Activated CD8-positive, alpha-beta memory T cell treated with anti-CD3 and anti-CD28 coated beads for 24 hours (primary cell): ENCODE results near the gene CPN2.

ENCODE experiments used
- DNase-seq: peaks from one replicate; pipeline ENCODE4 v3.0.0-alpha.2; 2020

Gene CPN2

DNA sequence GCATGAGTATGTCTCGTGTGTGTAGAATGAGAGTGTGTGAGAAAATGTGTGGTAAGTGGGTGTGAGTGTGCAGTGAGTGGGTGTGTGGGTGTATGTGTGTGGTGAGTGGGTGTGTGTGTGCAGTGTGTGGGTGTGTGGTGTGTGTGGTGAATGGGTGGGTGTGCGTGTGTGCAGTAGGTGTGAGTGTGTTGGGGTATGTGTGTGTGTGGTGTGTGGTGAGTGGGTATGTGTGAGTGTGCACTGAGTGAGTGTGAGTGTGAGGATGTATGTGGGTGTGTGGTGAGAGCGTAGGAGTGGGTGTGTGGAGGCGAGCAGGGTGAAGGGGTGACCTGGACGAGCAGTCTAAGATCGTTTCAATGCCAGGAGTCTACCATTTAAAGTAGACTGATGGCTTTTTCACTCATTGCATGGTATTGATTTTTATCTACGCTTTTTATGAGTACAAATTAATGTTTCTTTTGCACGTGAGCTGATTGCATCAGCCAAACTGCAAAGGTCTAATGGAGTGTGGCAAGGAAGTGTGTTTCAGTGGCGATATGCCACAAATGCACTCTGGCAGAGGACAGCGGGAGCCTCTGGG lies 1.6 kb upstream of the CPN2 start:
- DNase-seq = no peak

- DNase-seq = no peak
Observed at GRCh38 chr3:194351952-194352536, 916 bp upstream of the CPN2 start.

DNA sequence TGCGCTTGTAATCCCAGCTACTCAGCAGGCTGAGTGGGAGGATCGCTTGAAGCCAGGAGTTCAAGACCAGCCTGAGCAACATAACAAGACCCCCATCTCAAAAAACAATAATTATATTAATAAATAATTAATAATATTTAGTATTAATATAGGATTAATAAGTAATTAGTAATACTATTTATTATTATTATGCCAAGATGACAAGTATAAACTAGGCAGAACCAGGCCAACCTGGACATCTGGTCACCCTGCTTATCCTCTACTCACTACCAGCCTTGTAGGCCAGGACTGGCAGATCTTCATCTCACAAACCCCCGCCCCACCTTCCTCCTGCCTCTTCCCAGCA lies 429 bp downstream of the CPN2 start:
- DNase-seq = no peak

GRCh38 chr3:194348354-194348753 lies 2.8 kb downstream of the CPN2 start:
- no peak for DNase-seq

GRCh38 chr3:194346621-194347020 lies 4.5 kb downstream of the CPN2 start:
- DNase-seq = no peak

DNA sequence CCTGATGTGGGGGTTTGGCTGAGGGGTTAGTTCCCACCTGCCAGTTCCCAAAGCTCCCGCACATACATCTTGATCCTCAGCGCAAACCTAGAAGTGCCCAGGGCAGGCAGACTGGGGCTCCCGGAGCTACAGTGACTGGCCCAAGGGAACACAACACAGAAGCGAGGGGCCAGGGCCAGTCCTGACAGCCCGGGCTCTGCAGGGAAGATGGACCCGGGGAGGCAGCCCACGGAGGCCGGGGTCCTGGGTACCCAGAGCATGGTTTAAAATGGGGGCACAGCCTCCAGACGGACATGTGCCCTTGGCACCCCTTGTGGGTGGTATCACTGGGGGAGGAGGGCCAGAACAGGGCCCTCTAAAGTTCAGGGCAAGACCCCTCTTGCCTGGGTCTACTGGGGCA lies 5.1 kb downstream of the CPN2 start:
- no peak for DNase-seq

- peak; percentile 87 for DNase-seq
Observed at GRCh38 chr3:194344012-194344411, 7.1 kb downstream of the CPN2 start.

DNA sequence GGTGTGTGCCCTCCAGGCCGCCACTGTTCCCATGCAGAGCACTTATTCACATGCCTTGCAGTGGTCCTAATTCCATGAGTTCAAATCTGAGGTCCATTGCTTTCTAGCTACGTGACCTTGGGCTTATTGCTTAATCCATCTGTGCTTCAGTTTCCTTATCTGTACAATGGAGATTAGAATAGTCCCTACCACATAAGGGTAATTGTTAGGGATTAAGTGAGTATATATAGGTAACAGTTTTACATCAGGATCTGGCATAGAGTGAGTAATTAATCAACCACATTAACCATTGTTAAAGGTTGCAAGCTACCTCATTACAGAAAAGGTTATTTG lies 7.6 kb downstream of the CPN2 start:
- DNase-seq = no peak

- no peak for DNase-seq
Observed at GRCh38 chr3:194342861-194343560, 8.1 kb downstream of the CPN2 start.

DNA sequence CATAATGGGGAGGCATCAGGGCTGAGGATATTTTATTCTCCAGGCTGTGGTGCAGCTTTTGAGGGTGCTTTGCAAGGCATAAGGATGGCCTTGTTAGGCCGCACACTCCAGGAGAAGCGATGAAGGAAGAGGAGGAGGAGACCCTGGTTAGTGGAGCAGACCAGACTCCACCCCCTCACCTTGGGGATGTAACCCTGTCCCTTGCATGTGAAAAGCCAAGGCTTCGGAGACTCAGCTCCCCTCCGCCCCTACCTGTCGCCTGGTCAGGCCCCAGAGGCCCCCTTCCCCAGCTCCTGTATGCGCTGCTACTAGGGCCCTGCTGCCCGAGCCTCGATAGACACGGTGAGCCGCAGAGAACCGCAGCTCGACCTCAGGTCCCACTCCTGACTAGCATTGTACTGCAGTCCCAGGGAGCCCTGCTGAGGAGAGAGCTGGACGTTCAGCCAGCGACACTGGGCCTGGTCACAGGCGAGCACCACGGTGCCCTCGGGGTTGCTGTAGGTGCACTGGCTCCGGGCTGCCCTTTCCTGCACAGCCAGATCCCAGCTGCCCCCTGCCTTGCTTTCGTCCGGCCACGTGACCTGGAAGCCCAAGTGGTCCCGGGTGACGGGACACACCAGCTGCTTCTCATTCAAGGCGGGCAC lies 10.2 kb downstream of the CPN2 start:
- DNase-seq = no peak

GRCh38 chr3:194339840-194340239 lies 11.3 kb downstream of the CPN2 start:
- DNase-seq = no peak

DNA sequence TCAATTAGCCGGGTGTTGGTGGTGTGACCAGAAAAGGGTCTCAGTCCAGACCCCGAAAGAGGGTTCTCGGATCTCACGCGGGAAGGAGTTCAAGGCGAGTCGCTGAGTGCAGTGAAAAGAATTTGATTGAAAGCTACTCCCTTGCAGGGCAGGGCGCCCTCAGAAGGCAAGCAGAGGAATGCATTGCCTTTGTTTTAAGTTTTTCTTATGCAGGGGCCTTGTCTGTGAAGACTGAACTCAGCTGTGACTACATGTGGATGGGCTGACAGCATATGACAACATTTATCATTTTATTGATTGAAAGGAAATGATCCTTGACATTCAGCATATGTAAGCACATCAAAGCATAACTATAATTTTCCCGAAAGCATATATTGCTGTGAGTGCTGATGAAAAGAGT lies 11.8 kb downstream of the CPN2 start:
- DNase-seq = no peak

- DNase-seq = no peak
Observed at GRCh38 chr3:194337965-194338753, 13.0 kb downstream of the CPN2 start.

GRCh38 chr3:194336601-194337355 lies 14.3 kb downstream of the CPN2 start:
- no peak for DNase-seq

DNA sequence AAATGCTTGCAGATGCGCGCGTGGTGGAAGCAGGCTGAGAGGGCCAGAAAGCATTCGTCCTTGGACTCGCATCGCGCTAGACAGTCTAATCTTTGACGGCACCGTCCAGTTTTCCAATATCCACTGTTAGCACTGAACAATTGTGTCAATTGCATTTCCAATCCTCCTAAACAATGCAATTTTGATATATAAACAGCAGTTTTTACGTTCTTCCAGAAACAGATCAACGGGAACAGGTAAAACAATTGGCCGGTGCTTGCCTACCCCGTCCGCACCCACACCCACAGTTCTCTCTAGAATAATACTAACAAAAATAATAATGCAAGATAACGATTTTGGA lies 17.2 kb downstream of the CPN2 start:
- no peak for DNase-seq

DNA sequence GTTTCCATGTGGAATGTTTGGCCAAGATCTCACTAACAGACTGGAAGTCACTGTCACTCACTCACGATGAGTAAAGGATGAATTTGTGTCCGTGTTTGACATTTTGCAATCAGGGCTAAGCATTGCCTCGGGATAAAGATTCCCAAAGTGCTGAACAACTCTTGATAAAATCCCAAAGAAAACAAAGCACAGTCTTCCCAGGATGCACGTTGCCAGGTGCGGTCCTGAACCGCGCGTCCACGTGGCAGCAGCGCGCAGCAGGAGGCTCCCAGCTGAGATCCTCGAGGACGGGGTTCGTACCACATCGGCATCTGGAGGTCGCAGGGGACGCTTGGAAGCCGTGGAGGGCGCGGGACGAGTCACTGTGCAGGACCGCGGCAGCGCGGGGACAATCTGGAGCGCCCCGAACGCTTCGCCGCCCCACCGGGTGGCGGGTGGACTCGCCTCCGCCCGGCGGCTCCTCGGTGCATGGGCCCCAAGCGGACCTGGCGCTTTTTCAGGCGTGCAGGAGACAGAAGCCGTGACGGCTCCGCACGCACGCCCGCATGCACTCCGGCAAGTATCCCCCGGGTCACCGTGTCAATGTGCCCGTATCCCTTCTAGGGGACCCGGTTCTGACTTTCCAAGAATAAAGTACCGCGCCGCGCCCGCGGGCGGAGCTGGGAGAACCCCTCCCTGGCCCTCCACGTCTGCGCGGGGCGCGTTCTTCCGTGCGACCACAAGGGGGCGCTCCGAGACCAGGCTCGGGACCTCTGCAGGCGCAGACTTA lies 17.7 kb downstream of the CPN2 start:
- DNase-seq = peak; percentile 98

GRCh38 chr3:194332858-194333211 lies 18.3 kb downstream of the CPN2 start:
- no peak for DNase-seq

DNA sequence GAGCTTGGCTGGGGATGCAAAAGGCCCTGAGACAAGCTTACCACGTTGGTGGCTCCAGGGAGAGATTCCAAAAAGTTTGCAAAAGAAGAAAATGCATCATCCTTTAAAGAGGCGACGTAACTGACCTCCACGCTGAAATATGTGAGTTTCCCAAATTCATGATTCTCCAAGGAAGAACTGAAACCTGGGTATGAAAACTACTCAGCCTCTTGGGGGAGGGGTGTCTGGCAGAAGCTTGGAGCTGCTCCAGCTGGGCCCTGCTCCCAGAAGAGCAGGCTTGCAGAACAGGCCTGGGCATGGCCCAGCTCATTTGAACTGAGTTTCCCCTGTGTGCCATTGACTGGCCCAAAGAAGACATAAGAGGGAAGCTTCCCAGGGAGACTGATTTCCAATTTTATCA lies 20.5 kb downstream of the CPN2 start:
- DNase-seq = no peak

GRCh38 chr3:194330160-194330559 lies 21.0 kb downstream of the CPN2 start:
- no peak for DNase-seq

DNA sequence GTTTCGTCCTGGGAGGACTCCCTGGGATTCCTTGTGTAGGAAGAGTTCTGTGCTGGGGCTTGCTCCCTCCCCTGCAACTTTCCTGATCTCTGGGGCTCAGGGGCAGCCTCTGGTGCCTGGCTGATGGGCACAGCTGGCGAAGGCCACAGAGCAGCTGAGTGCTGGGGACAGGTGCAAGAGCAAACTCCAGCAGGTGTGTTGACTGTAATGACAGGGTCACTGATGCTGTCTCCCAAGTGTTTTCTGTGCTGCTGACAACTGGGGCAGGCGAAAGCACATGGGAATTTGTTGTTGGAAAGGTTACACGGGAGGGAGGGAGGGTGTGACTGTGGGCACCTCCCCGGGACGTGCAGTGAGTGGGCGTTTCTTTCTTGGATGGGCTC lies 21.6 kb downstream of the CPN2 start:
- DNase-seq = no peak

GRCh38 chr3:194328942-194329582 lies 22.1 kb downstream of the CPN2 start:
- DNase-seq = no peak
